Inferior parietal cortex (tissue), 1 donor: ENCODE measurements around the gene RBPMS2.
"Not testable (repeated sequence)": the region's sequence is repeated elsewhere in the genome, so short reads cannot be mapped to it uniquely, and the experiment has no call there.

Experiments
- DNase-seq: peaks from one replicate; pipeline ENCODE4 v3.0.0-alpha.2; 2016; ENCODE audit errors: extremely low spot score

The RBPMS2 gene

DNA sequence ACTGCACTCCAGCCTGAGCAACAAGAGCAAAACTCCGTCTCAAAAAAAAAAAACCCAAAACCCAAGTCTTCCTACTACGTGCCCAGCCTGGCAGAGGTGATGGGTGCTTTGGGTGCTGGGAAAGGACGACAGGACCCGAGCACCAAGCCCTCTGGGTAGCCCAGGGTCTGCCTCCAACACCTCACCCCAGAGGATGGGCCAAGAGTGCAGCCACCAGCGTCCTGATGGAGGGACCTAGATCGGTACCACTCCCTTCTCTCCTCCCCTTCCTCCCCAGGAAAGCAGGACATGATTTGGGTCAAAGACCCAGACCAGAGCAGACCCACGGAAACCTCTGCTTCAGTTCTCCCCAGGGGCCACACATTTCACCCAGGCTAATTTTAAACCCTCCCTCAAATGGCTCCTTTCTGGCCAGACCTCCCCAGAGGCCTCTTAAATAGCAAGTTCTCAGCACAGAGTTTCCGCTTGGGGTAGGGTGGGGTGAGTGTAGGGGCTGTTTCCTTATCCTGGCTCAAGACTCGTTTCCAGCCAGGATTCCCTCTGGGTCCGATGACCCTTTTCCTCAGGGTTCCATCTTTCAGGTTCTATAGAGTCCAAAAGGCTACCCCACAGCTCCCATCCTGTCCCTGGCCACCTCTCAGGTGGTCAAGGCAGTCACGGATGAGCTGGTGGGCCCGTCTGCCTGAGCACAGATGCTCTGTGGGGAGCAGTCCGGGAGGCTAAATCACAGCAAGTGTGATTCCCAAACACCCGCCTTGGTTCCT lies 20.5 kb downstream of the RBPMS2 start:
- DNase-seq, result no peak

DNA sequence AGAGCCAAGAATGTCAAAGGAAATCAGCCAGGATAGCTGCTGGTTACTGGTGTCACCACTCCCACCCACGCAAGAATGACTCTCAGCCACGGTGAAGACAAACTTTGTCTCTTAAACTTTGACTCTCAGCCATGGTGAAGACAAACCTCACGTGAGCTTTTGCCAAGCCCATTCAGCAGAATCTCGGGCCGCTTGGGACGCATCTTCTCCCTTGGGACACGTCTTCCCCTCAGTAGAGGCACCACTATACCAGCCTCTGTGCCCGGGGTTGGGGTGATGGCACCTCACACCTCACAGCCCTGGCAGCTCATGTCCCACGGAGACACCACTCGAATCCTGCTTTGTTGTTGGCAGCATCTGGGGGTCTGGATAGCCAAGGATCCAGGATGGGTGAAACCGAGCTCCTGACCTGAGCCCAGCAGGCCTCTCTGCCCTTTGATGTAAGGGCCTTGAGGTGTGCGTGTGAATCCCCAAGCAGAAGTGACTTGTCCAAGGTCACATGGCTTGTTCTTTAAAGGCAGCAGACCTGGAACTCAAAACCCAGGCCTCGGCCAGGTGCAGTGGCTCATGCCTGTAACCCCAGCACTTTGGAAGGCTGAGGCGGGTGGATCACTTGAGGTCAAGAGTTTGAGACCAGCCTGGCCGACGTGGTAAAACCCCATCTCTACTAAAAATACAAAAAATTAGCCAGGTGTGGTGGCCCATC lies 21.8 kb downstream of the RBPMS2 start:
- no peak for DNase-seq

GRCh38 chr15:64751464-64751863 lies 23.9 kb downstream of the RBPMS2 start:
- no peak for DNase-seq

GRCh38 chr15:64749999-64750657 lies 25.3 kb downstream of the RBPMS2 start:
- no peak for DNase-seq

DNA sequence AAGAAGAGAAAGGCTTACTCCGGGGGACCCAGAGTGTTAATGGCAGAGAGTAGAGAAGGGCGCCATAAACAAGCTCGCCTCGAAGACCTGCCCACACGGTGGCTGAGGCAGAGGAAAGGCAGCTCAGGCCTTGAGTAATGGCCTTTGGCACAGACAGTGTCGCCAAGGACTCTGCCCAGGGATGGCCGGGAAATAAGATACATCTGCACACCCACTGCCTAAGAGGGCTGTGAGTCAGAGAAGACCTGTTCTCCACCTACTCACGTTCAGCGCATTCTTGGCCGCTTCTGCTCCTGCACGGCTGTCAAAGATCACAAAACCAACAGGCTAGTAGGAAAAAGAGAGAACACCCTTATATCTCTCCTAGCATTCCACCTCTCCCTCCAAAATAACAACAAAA lies 26.2 kb downstream of the RBPMS2 start:
- DNase-seq, result no peak

DNA sequence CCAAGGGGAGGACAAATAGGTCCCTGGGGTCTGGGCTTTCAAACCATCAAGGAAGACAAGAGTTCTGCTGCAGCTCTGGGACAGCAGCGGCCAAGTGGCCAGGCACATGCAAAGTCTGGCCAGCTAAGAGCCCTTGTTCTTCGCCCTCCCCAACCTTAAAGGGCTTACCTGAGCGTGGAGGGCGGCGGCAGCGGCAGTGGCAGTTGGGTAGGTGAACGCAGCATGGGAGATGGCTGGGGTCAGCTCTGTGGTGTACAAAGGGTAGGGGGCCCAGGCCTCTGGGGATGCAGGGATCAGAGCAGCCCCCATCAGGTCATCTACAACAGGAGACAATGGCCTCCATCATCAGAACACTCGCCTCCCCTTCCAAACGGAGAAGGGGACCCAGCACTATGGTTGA lies 27.1 kb downstream of the RBPMS2 start:
- DNase-seq, result no peak

- DNase-seq, result no peak
Measured at GRCh38 chr15:64747578-64747977, 27.8 kb downstream of the RBPMS2 start.

GRCh38 chr15:64746921-64747320 lies 28.5 kb downstream of the RBPMS2 start:
- DNase-seq, result no peak

DNA sequence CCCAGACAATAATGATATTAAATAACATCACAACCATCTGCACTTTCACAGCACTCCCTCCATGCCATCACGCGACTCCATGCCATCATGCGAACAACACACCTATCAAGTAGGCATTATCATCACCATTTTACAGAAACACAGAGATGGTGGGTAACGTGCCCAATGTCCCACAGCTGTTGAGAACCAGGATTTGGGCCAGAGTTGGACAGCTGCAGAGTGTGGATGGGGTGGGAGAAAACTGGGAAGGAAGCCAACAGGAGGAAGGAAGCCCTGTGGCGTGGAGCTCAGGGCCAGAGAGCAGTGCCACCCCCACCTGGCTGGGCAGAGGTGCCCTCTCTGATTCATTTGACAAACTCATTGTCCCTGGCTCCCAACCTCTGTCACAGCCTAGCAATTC lies 29.0 kb downstream of the RBPMS2 start:
- DNase-seq, result no peak

GRCh38 chr15:64743691-64744090 lies 31.7 kb downstream of the RBPMS2 start:
- DNase-seq, result no peak

DNA sequence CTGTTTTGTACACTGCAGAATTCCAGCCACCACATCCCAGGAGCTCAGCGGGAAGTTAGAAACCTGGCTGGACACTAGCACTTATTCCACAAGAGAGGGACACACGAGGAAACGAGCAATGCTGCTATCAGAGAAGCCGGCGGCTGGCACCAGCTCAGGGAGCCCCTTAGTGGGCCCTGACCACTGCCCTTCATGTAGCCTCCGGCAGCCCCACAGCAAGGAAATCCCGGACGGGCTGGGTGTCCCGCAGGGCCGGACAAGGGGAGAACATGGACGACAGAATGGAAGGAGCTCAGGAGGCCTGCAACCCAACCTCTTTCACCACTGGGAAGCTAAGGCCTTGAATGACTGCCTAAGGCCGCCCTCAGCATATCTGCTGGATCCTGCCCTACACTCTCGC lies 32.5 kb downstream of the RBPMS2 start:
- DNase-seq, result no peak

DNA sequence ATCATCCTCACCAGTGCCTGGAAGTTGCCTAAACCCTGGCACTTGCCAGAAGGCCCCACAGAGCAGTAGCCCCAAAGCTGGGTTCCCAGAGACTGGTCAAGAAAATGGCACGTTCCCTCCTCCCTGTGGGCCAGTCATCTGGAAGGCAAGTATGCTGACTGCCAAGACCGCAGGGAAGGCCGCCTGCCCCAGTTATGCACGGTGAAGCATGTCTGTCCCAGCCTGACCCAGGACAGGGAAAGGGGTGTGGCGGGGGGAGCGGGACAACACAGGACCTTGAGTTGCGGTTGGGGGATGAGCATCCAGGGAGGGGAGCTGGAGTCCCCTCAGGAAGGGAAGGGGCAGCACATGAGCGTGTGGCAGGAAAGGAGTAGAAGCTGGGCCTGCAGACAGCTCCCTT lies 33.0 kb downstream of the RBPMS2 start:
- DNase-seq, result no peak

GRCh38 chr15:64741708-64742107 lies 33.7 kb downstream of the RBPMS2 start:
- not testable (repeated sequence) for DNase-seq

GRCh38 chr15:64740311-64741170 lies 34.8 kb downstream of the RBPMS2 start:
- DNase-seq, result no peak

DNA sequence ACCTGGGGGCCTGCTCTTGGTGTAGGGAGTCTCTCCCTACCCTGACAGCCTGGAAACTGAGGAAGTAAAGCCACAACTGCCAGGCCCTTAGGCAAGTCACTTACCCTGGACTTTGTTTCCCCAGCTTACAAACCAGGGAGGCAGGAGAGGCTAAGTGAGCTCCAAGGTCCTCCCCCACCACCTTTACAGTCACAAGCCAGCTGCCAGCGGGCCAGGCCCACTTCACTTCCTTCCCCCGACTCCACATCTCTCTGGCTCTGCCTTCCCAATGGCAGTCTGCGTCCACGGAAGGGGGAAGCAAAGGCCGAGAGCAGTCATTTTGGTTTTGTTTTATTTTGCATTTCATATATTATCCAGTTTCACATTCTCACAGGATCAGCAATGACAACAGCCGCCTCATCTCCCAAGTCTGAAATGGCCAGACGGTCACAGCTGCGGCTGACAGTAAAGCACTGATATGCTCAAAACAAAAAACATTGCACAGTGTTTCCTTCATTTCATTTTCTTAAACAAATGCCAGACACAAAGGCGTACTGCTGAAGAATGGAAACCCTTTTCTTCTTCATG lies 35.7 kb downstream of the RBPMS2 start:
- no peak for DNase-seq

DNA sequence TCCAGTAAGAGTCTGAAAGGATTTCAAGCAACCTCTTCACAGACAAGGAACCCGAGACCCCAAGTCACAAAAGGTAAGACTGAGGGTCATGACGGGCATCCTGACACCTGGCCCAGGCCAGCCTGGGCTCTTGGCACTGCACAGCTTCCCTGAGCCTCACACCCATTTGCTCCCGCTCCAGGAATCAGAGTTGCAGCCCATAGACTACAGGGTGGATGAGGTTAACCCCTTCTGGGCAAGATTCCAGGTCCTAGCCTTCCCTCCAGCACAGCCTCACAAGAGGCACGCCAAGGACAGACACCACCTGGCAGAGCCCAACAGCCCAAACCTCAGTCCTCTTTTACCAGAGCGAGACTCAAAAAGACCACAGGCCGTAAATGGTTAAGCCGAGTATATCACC lies 36.2 kb downstream of the RBPMS2 start:
- DNase-seq, result no peak

GRCh38 chr15:64738226-64739095 lies 36.9 kb downstream of the RBPMS2 start:
- no peak for DNase-seq

DNA sequence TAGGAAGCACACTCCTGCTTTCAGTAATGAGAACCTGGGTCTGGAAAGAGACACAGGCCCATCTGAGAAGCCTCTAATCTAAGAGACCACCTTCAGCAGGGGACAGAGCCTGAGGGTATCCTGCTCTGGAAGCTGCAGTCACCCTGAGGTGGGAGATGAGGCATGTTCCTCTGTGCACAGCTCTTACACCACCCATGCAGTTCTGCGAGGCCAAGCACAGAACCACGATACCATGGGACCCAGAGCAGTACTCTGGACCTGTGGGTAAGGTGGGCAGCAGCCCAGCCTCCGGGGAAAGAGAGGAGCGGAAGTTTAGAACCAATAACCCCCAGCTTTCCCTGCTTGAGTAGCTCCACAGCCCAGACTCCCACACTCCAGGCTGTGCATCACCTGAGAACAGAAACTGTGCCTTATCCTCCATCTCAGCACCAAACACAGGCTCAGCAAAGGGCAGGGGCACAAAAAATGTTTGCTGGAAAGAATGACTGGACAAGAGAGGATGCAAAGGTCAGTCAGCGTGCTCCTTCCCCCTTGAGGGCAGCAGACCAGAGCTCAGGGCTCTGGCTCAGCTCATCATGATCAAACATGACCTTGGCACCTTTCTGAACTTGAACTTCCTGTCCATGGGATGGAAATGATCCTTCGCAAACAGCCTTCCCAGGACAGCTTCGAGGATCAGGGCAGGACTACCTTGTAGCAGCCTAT lies 43.1 kb downstream of the RBPMS2 start:
- no peak for DNase-seq

DNA sequence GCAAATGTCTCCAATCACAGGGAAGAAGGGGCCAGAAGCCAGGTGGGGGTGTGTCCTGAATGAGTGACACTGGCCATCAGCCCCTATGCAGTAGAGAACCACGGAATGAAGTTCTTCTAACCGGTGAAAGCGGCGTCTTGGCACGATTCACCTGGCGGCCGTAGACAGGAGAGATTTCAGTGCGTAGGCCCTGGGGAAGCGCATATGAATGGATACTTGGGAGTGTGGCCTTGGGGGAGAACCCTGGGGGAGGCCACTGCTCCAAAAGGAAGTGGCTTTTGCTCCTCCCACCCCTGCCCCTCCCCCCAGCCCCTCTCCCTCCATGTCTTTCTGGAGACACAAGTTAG lies 43.6 kb downstream of the RBPMS2 start:
- DNase-seq, result no peak
